Mesenchymal stem cell (in vitro differentiated cells and primary cell): ENCODE data around the gene MKKS.

Experiments used
- DNase-seq: peaks from one replicate; pipeline ENCODE4 v3.0.0-alpha.2; 2013
- H2AFZ ChIP-seq: one replicate; pipeline ENCODE4 v1.6.1; 2013; ENCODE audit warnings: low read depth, mild to moderate bottlenecking, control low read depth, inconsistent platforms, low read length, moderate library complexity
- H2AK5ac ChIP-seq: 2 replicates; pipeline ENCODE4 v1.6.1; 2013; ENCODE audit warnings: low read length, moderate library complexity, mild to moderate bottlenecking, inconsistent platforms; ENCODE audit not compliant: severe bottlenecking
- H2BK120ac ChIP-seq: one replicate; pipeline ENCODE4 v1.6.1; 2013; ENCODE audit warnings: low read depth, mild to moderate bottlenecking, inconsistent platforms, low read length, moderate library complexity
- H2BK12ac ChIP-seq, 2 experiments: one replicate each; pipeline ENCODE4 v1.6.1; 2013; ENCODE audit warnings: inconsistent platforms in 2 of 2, low read length in 2 of 2, mild to moderate bottlenecking in 2 of 2, moderate library complexity in 2 of 2, control low read depth in 1 of 2
- H2BK15ac ChIP-seq: one replicate; pipeline ENCODE4 v1.6.1; 2013; ENCODE audit warnings: mild to moderate bottlenecking, low read depth, inconsistent platforms; ENCODE audit not compliant: poor library complexity, severe bottlenecking
- H2BK5ac ChIP-seq: 2 replicates; pipeline ENCODE4 v1.6.1; 2013; ENCODE audit warnings: low read depth, mild to moderate bottlenecking, low read length, control low read depth, inconsistent platforms; ENCODE audit not compliant: poor library complexity, severe bottlenecking
- H3K14ac ChIP-seq, 2 experiments: one replicate each; pipeline ENCODE4 v1.6.1; 2013; ENCODE audit warnings: inconsistent platforms in 2 of 2, low read length in 2 of 2, control low read depth in 1 of 2, mild to moderate bottlenecking in 1 of 2, moderate library complexity in 1 of 2
- H3K18ac ChIP-seq, 2 experiments: one replicate each; pipeline ENCODE4 v1.6.1; 2013; ENCODE audit warnings: inconsistent platforms in 2 of 2, low read length in 2 of 2, control low read depth in 1 of 2, low read depth in 1 of 2, mild to moderate bottlenecking in 1 of 2
- H3K23ac ChIP-seq, 2 experiments: one replicate each; pipeline ENCODE4 v1.6.1; 2013; ENCODE audit warnings: inconsistent platforms in 2 of 2, low read length in 2 of 2, mild to moderate bottlenecking in 2 of 2, moderate library complexity in 2 of 2, control low read depth in 1 of 2
- H3K27ac ChIP-seq: 2 replicates; pipeline ENCODE4 v1.5.1; 2013; ENCODE audit warnings: mild to moderate bottlenecking, moderate library complexity, low read length, control low read depth, inconsistent platforms; ENCODE audit not compliant: poor library complexity, severe bottlenecking
- H3K27me3 ChIP-seq, 2 experiments: 2 replicates each; pipeline versions ENCODE4 v1.6.1 to v1.7.0; 2013; ENCODE audit warnings: low read length in 2 of 2, mild to moderate bottlenecking in 2 of 2, moderate library complexity in 2 of 2, control low read depth in 1 of 2, inconsistent platforms in 1 of 2; ENCODE audit not compliant: control insufficient read depth in 1 of 2, insufficient read depth in 1 of 2
- H3K36me3 ChIP-seq, 2 experiments: 2 replicates each; pipeline versions ENCODE4 v1.6.1 to v1.7.0; 2013; ENCODE audit warnings: low read length in 2 of 2, control low read depth in 1 of 2, inconsistent platforms in 1 of 2, low read depth in 1 of 2, mild to moderate bottlenecking in 1 of 2; ENCODE audit not compliant: insufficient read depth in 2 of 2, control insufficient read depth in 1 of 2
- H3K4ac ChIP-seq, 2 experiments: one replicate each; pipeline ENCODE4 v1.6.1; 2013; ENCODE audit warnings: inconsistent platforms in 2 of 2, low read length in 2 of 2, mild to moderate bottlenecking in 2 of 2, moderate library complexity in 2 of 2, control low read depth in 1 of 2, low read depth in 1 of 2
- H3K4me1 ChIP-seq: 2 replicates; pipeline ENCODE4 v1.6.1; 2013; ENCODE audit warnings: low read depth, low read length, control low read depth; ENCODE audit not compliant: control insufficient read depth, insufficient read depth
- H3K4me2 ChIP-seq: 2 replicates; pipeline ENCODE4 v1.6.1; 2013; ENCODE audit warnings: low read length, mild to moderate bottlenecking, inconsistent platforms; ENCODE audit not compliant: poor library complexity, severe bottlenecking
- H3K4me3 ChIP-seq, 2 experiments: 2 replicates each; pipeline versions ENCODE4 v1.5.1 to v1.7.0; 2013; ENCODE audit warnings: low read length in 2 of 2, mild to moderate bottlenecking in 2 of 2, control low read depth in 1 of 2, low read depth in 1 of 2; ENCODE audit not compliant: insufficient read depth in 1 of 2
- H3K79me1 ChIP-seq: replicated peaks from 2 replicates; pipeline ENCODE4 v1.6.1; 2013; ENCODE audit warnings: mild to moderate bottlenecking, control low read depth, low read length, inconsistent platforms; ENCODE audit not compliant: poor library complexity, severe bottlenecking
- H3K9ac ChIP-seq: 2 replicates; pipeline ENCODE4 v1.7.0; 2013; ENCODE audit warnings: mild to moderate bottlenecking, low read length, moderate library complexity
- H3K9me3 ChIP-seq: 2 replicates; pipeline ENCODE4 v1.7.0; 2013; ENCODE audit warnings: mild to moderate bottlenecking, low read length; ENCODE audit not compliant: control insufficient read depth
- H4K8ac ChIP-seq: one replicate; pipeline ENCODE4 v1.6.1; 2013; ENCODE audit warnings: inconsistent platforms, mild to moderate bottlenecking, low read length, moderate library complexity
- H4K91ac ChIP-seq: one replicate; pipeline ENCODE4 v1.6.1; 2013; ENCODE audit warnings: mild to moderate bottlenecking, low read length, inconsistent platforms
- WGBS: methylation state at CpG from one replicate; pipeline ENCODE4 v1.1.7; 2013; ENCODE audit warnings: mixed read lengths; 5-methylcytosine and 5-hydroxymethylcytosine counted together

MKKS gene

GRCh38 chr20:10379761-10380160, 54.3 kb downstream of the MKKS start:
- Histone ChIP-seq H3K4me3 (no peak overlapping the region), H3K4me1 (no peaks in the 10 kb centered on the region), H3K79me1 (no peaks in the 10 kb centered on the region), H3K9me3 (no peaks in the 10 kb centered on the region), H3K14ac (no peak overlapping the region), H2AFZ (no peak overlapping the region), H2BK120ac (no peak overlapping the region), H3K36me3 (no peaks in the 10 kb centered on the region), H3K18ac (no peak overlapping the region), H4K8ac (no peak overlapping the region), H3K4ac (no peak overlapping the region), H2BK12ac (no peak overlapping the region), H3K23ac (no peak overlapping the region), H3K27ac (no peak overlapping the region), H2BK15ac (no peak overlapping the region), H4K91ac (no peak overlapping the region), H2AK5ac (no peak overlapping the region), H3K4me2 (no peak overlapping the region), H3K27me3 (no peaks in the 10 kb centered on the region), H3K9ac (no peak overlapping the region), H2BK5ac (no peak overlapping the region)
- WGBS = 95% methylated on average over 7 of the region's 7 CpGs
- no peak for DNase-seq

GRCh38 chr20:10376270-10377075, 57.5 kb downstream of the MKKS start:
- Histone ChIP-seq H2BK120ac (no peak overlapping the region), H3K27ac (no peak overlapping the region), H2BK12ac (no peak overlapping the region), H3K23ac (no peak overlapping the region), H3K4me1 (no peaks in the 10 kb centered on the region), H2AK5ac (no peak overlapping the region), H3K4ac (no peak overlapping the region), H2AFZ (no peak overlapping the region), H3K9me3 (no peaks in the 10 kb centered on the region), H3K27me3 (no peaks in the 10 kb centered on the region), H4K8ac (no peak overlapping the region), H4K91ac (no peak overlapping the region), H3K4me3 (no peak overlapping the region), H3K9ac (no peak overlapping the region), H3K18ac (no peak overlapping the region), H2BK15ac (no peak overlapping the region), H3K14ac (no peak overlapping the region), H3K36me3 (no peaks in the 10 kb centered on the region), H2BK5ac (no peak overlapping the region), H3K79me1 (no peaks in the 10 kb centered on the region), H3K4me2 (no peak overlapping the region)
- peak; percentile 54 for DNase-seq
- 61% methylated on average over 6 of the region's 6 CpGs for WGBS

- no peak overlapping the region for H4K91ac ChIP-seq
- H3K4ac ChIP-seq = no peak overlapping the region
- H3K79me1 ChIP-seq = no peaks in the 10 kb centered on the region
- no peak overlapping the region for H3K4me3 ChIP-seq
- H3K18ac ChIP-seq = no peak overlapping the region
- no peak for DNase-seq
- no peak overlapping the region for H2BK5ac ChIP-seq
- H2AFZ ChIP-seq = no peak overlapping the region
- H3K9ac ChIP-seq = no peak overlapping the region
- no peak overlapping the region for H2AK5ac ChIP-seq
- WGBS = 80% methylated on average over 1 of the region's 2 CpGs
- H3K27me3 ChIP-seq = no peaks in the 10 kb centered on the region
- H3K14ac ChIP-seq = no peak overlapping the region
- no peak overlapping the region for H3K27ac ChIP-seq
- no peak overlapping the region for H2BK12ac ChIP-seq
- H4K8ac ChIP-seq = no peak overlapping the region
- no peak overlapping the region for H2BK120ac ChIP-seq
- H3K23ac ChIP-seq = no peak overlapping the region
- H3K4me2 ChIP-seq = no peak overlapping the region
- H2BK15ac ChIP-seq = no peak overlapping the region
- no peaks in the 10 kb centered on the region for H3K4me1 ChIP-seq
- H3K9me3 ChIP-seq = no peaks in the 10 kb centered on the region
- no peaks in the 10 kb centered on the region for H3K36me3 ChIP-seq
These were observed 58.8 kb downstream of the MKKS start for GRCh38 chr20:10375191-10375590.

GRCh38 chr20:10374036-10374435, 60.0 kb downstream of the MKKS start:
- H2AFZ ChIP-seq = no peak overlapping the region
- DNase-seq = no peak
- no peaks in the 10 kb centered on the region for H3K27me3 ChIP-seq
- H2AK5ac ChIP-seq = no peak overlapping the region
- no peak overlapping the region for H2BK15ac ChIP-seq
- H3K23ac ChIP-seq = no peak overlapping the region
- no peak overlapping the region for H3K9ac ChIP-seq
- H4K91ac ChIP-seq = no peak overlapping the region
- H3K4me1 ChIP-seq = peaks cover 2% of the 10 kb centered on the region
- H3K4ac ChIP-seq = no peak overlapping the region
- no peak overlapping the region for H3K27ac ChIP-seq
- H3K79me1 ChIP-seq = no peaks in the 10 kb centered on the region
- H3K4me2 ChIP-seq = no peak overlapping the region
- no peaks in the 10 kb centered on the region for H3K9me3 ChIP-seq
- H2BK120ac ChIP-seq = no peak overlapping the region
- no peak overlapping the region for H2BK12ac ChIP-seq
- 88% methylated on average over 1 of the region's 2 CpGs for WGBS
- H2BK5ac ChIP-seq = no peak overlapping the region
- no peak overlapping the region for H3K14ac ChIP-seq
- H3K18ac ChIP-seq = no peak overlapping the region
- H3K36me3 ChIP-seq = no peaks in the 10 kb centered on the region
- no peak overlapping the region for H3K4me3 ChIP-seq
- H4K8ac ChIP-seq = no peak overlapping the region
